Stimulated activated effector memory CD8-positive, alpha-beta T cell treated with anti-CD3 and anti-CD28 coated beads, Interleukin-12 subunit alpha, Interleukin-12 subunit beta, amount 100 ng/mL, for 72 hours (primary cell): ENCODE results near the gene PDXP.
"Not testable (repeated sequence)": the region's sequence is repeated elsewhere in the genome, so short reads cannot be mapped to it uniquely, and the experiment has no call there.

Experiments used
- ATAC-seq: fragments of 150-1000 bp; cut with Tn5 transposase; 2 replicates; pipeline ENCODE4 v1.10.0; 2021
- DNase-seq, 2 donors: peaks; one replicate each; pipeline ENCODE4 v3.0.0; 2021 to 2022; ENCODE audit warnings: low spot score in 2 of 2
- H3K27ac Mint-ChIP-seq: one replicate; pipeline ENCODE4 v1.8.0; 2022; ENCODE audit warnings: mild to moderate bottlenecking, mixed read lengths
- H3K36me3 Mint-ChIP-seq: one replicate; pipeline ENCODE4 v1.8.0; 2022; ENCODE audit warnings: mild to moderate bottlenecking, mixed read lengths
- H3K4me1 Mint-ChIP-seq: one replicate; pipeline ENCODE4 v1.8.0; 2022; ENCODE audit warnings: mixed read lengths
- H3K4me3 Mint-ChIP-seq: one replicate; pipeline ENCODE4 v1.8.0; 2022; ENCODE audit warnings: mild to moderate bottlenecking, mixed read lengths
- H3K9me3 Mint-ChIP-seq: one replicate; pipeline ENCODE4 v1.8.0; 2022; ENCODE audit warnings: mixed read lengths

Gene PDXP

GRCh38 chr22:37655252-37655563, 3.3 kb upstream of the PDXP start:
- peaks cover 72% of the 10 kb centered on the region for H3K36me3 Mint-ChIP-seq
- H3K4me1 Mint-ChIP-seq, result peaks cover 26% of the 10 kb centered on the region

GRCh38 chr22:37656583-37656982, 1.9 kb upstream of the PDXP start:
- H3K9me3 Mint-ChIP-seq, H3K4me3 Mint-ChIP-seq, DNase-seq, ATAC-seq: not testable (repeated sequence)
- Mint-ChIP-seq H3K27ac (peak overlapping the region; percentile 39), H3K4me1 (peaks cover 40% of the 10 kb centered on the region), H3K36me3 (peaks cover 62% of the 10 kb centered on the region)

More at GRCh38 chr22:37655252-37655563, 3.3 kb upstream of the PDXP start:
- ATAC-seq (no peak), DNase-seq (no peak)
- Mint-ChIP-seq H3K4me3 (no peak overlapping the region), H3K9me3 (no peaks in the 10 kb centered on the region), H3K27ac (no peak overlapping the region)

- Mint-ChIP-seq H3K9me3 (no peaks in the 10 kb centered on the region), H3K27ac (peak overlapping the region; percentile 86), H3K4me3 (peak overlapping the region; percentile 84), H3K4me1 (peaks cover 49% of the 10 kb centered on the region), H3K36me3 (peaks cover 62% of the 10 kb centered on the region)
- ATAC-seq (no peak), DNase-seq (no peak)
These were observed 862 bp upstream of the PDXP start for GRCh38 chr22:37657590-37658132.

GRCh38 chr22:37659066-37659896, 758 bp downstream of the PDXP start:
- Mint-ChIP-seq H3K27ac (peak overlapping the region; percentile 61), H3K36me3 (peaks cover 51% of the 10 kb centered on the region), H3K4me3 (peak overlapping the region; percentile 84), H3K9me3 (no peaks in the 10 kb centered on the region), H3K4me1 (peaks cover 49% of the 10 kb centered on the region)
- ATAC-seq, result no peak
- DNase-seq, result no peak

- no peak for DNase-seq
- ATAC-seq, result no peak
- H3K4me1 Mint-ChIP-seq, result peaks cover 49% of the 10 kb centered on the region
These were observed 1.6 kb downstream of the PDXP start for GRCh38 chr22:37659897-37660708.

GRCh38 chr22:37660709-37661045, 2.2 kb downstream of the PDXP start:
- Mint-ChIP-seq H3K36me3 (peaks cover 39% of the 10 kb centered on the region), H3K27ac (peak overlapping the region; percentile 45), H3K4me1 (peaks cover 49% of the 10 kb centered on the region), H3K4me3 (peak overlapping the region; percentile 84), H3K9me3 (no peaks in the 10 kb centered on the region)
- DNase-seq (no peak), ATAC-seq (no peak)

More at GRCh38 chr22:37659897-37660708, 1.6 kb downstream of the PDXP start:
- Mint-ChIP-seq H3K4me3 (peak overlapping the region; percentile 84), H3K9me3 (no peaks in the 10 kb centered on the region), H3K36me3 (peaks cover 42% of the 10 kb centered on the region), H3K27ac (peak overlapping the region; percentile 61)

- Mint-ChIP-seq H3K27ac (peak overlapping the region; percentile 60), H3K36me3 (peaks cover 39% of the 10 kb centered on the region), H3K4me3 (peak overlapping the region; percentile 84), H3K4me1 (peaks cover 46% of the 10 kb centered on the region), H3K9me3 (no peaks in the 10 kb centered on the region)
- DNase-seq (no peak), ATAC-seq (no peak)
These were observed 2.8 kb downstream of the PDXP start for GRCh38 chr22:37661160-37661924.

- H3K4me1 Mint-ChIP-seq, result peaks cover 43% of the 10 kb centered on the region
- H3K36me3 Mint-ChIP-seq, result peaks cover 40% of the 10 kb centered on the region
- DNase-seq, result no peak
- no peak for ATAC-seq
- H3K4me3 Mint-ChIP-seq, result no peak overlapping the region
- H3K9me3 Mint-ChIP-seq, result no peaks in the 10 kb centered on the region
- peak overlapping the region; percentile 60 for H3K27ac Mint-ChIP-seq
These were observed 3.5 kb downstream of the PDXP start for GRCh38 chr22:37662039-37662438.

- Mint-ChIP-seq H3K27ac (no peak overlapping the region), H3K36me3 (peaks cover 36% of the 10 kb centered on the region), H3K9me3 (no peaks in the 10 kb centered on the region), H3K4me1 (peaks cover 33% of the 10 kb centered on the region), H3K4me3 (no peak overlapping the region)
- DNase-seq (no peak), ATAC-seq (no peak)
These were observed 5.1 kb downstream of the PDXP start for GRCh38 chr22:37663521-37664140.

GRCh38 chr22:37664249-37665101, 6.0 kb downstream of the PDXP start:
- Mint-ChIP-seq H3K9me3 (no peaks in the 10 kb centered on the region), H3K4me3 (no peak overlapping the region), H3K36me3 (peaks cover 36% of the 10 kb centered on the region), H3K27ac (no peak overlapping the region), H3K4me1 (peaks cover 29% of the 10 kb centered on the region)
- no peak for ATAC-seq
- no peak for DNase-seq

GRCh38 chr22:37665487-37665886, 7.0 kb downstream of the PDXP start:
- Mint-ChIP-seq H3K27ac (no peak overlapping the region), H3K9me3 (no peaks in the 10 kb centered on the region), H3K4me3 (no peak overlapping the region), H3K4me1 (peaks cover 19% of the 10 kb centered on the region), H3K36me3 (peaks cover 36% of the 10 kb centered on the region)
- ATAC-seq, result no peak
- no peak for DNase-seq

GRCh38 chr22:37669586-37669985, 11.1 kb downstream of the PDXP start:
- Mint-ChIP-seq H3K36me3 (peaks cover 17% of the 10 kb centered on the region), H3K4me3 (no peak overlapping the region), H3K4me1 (peaks cover 25% of the 10 kb centered on the region), H3K27ac (no peak overlapping the region), H3K9me3 (no peaks in the 10 kb centered on the region)
- ATAC-seq (peak; percentile 59), DNase-seq (no peak)

- DNase-seq (no peak), ATAC-seq (no peak)
- H3K4me3 Mint-ChIP-seq, result no peak overlapping the region
- peak overlapping the region; percentile 79 for H3K27ac Mint-ChIP-seq
- no peaks in the 10 kb centered on the region for H3K9me3 Mint-ChIP-seq
- peaks cover 23% of the 10 kb centered on the region for H3K36me3 Mint-ChIP-seq
- peaks cover 38% of the 10 kb centered on the region for H3K4me1 Mint-ChIP-seq
These were observed 13.8 kb downstream of the PDXP start for GRCh38 chr22:37672206-37672919.
